ENCODE measurements around the gene HSD17B4. TPM values are rescaled to one million over a fixed set of nuclear protein-coding genes. Genes with fewer than 3 reads are reported as not detected.
A peak's percentile ranks its signal among the peaks of the same experiment; 100 is the strongest.

Gene HSD17B4
- total and polyA plus RNA-seq, 2 of the 13 experiments (the other 11 are each of a cell fraction or from before 2014, with no cell fraction given) = 178 to 399 TPM

DNA sequence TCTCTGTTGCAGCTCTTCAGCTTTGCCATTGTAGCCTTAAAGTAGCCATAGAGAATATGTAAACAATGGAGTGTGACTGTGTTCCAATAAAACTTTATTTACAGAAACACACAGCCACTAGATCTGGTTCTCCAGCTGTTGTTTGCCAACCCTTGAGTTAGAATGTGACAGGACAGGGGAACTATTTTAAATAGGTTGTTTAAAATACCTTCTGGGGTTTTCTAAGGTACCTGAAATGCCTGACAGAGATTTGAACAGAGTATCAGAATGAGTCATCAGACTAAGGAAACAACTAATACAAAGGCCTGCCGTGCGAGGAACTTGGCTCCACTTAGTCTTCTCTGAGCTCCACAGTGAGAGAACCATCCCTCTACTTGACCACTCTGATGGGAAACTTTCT lies 85.4 kb downstream of the HSD17B4 start:
- no TSS peak for BruUV-seq (replicated peaks)
- Histone ChIP-seq H3K27ac (ENCODE audit: extremely low read length, insufficient read depth, low read length) (no peak overlapping the region), H3K4me3 (replicated peaks in 1 of 3; ENCODE audit: insufficient read depth in 1 of 3, low read depth in 2 of 3, low read length in 3 of 3) (no peak overlapping the region), H3K4me2 (ENCODE audit: low read depth, low read length) (no peak overlapping the region), H3K36me3 (replicated peaks in 1 of 2; ENCODE audit: control insufficient read depth in 1 of 2, insufficient read depth in 2 of 2, low read length in 2 of 2) (peaks cover 1 to 24% of the 10 kb centered on the region in 2 experiments; a peak in 3 of 5 replicates), H3K9ac (ENCODE audit: insufficient read depth, low read depth, low read length) (no peak overlapping the region), H2AFZ (ENCODE audit: low read length) (no peak overlapping the region), H3K79me2 (ENCODE audit: insufficient read depth, low read length) (no peaks in the 10 kb centered on the region), H4K20me1 (ENCODE audit: insufficient read depth, low read length) (no peaks in the 10 kb centered on the region), H3K4me1 (ENCODE audit: insufficient read depth, low read length) (no peaks in the 10 kb centered on the region), H3K27me3 (ENCODE audit: control insufficient read depth in 1 of 2, insufficient read depth in 2 of 2, low read length in 2 of 2) (no peaks in the 10 kb centered on the region), H3K9me3 (ENCODE audit: low read length) (no peaks in the 10 kb centered on the region)
- ChIA-PET CTCF (ENCODE audit: low intra/inter-chr PET ratio, low total read pairs) (no interaction called here), POLR2A (no interaction called here)
- no peak for ATAC-seq
- 96% methylated on average over 2 of the region's 2 CpGs for WGBS (ENCODE audit: low lambda C conversion rate)
- no peak for FAIRE-seq
- TF ChIP-seq FLYWCH1 (CRISPR knock-in tag; IDR thresholded peaks at IDR 0.05) = no peak
- TF ChIP-seq, protein P1, sequence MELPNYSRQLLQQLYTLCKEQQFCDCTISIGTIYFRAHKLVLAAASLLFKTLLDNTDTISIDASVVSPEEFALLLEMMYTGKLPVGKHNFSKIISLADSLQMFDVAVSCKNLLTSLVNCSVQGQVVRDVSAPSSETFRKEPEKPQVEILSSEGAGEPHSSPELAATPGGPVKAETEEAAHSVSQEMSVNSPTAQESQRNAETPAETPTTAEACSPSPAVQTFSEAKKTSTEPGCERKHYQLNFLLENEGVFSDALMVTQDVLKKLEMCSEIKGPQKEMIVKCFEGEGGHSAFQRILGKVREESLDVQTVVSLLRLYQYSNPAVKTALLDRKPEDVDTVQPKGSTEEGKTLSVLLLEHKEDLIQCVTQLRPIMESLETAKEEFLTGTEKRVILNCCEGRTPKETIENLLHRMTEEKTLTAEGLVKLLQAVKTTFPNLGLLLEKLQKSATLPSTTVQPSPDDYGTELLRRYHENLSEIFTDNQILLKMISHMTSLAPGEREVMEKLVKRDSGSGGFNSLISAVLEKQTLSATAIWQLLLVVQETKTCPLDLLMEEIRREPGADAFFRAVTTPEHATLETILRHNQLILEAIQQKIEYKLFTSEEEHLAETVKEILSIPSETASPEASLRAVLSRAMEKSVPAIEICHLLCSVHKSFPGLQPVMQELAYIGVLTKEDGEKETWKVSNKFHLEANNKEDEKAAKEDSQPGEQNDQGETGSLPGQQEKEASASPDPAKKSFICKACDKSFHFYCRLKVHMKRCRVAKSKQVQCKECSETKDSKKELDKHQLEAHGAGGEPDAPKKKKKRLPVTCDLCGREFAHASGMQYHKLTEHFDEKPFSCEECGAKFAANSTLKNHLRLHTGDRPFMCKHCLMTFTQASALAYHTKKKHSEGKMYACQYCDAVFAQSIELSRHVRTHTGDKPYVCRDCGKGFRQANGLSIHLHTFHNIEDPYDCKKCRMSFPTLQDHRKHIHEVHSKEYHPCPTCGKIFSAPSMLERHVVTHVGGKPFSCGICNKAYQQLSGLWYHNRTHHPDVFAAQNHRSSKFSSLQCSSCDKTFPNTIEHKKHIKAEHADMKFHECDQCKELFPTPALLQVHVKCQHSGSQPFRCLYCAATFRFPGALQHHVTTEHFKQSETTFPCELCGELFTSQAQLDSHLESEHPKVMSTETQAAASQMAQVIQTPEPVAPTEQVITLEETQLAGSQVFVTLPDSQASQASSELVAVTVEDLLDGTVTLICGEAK (IDR thresholded peaks at IDR 0.05) = no peak; the same call in 1 of the 2 replicates
- TF ChIP-seq, protein P1 (CRISPR knock-in tag; IDR thresholded peaks at IDR 0.05) = peak; percentile 85; the same call in 1 of the 2 replicates
- in situ Hi-C loops (cut with HindIII; ENCODE audit: extremely low pct_ligation_motif_present, low pct_unique_long_range_greater_than_20kb) = no loop called here
- intact Hi-C loops (cut with micrococcal nuclease; ENCODE audit: unreplicated experiment) = no loop called here
- DNase-seq (ENCODE audit: low spot score) = no peak
